ENCODE data around the gene RTEL1.

DNA sequence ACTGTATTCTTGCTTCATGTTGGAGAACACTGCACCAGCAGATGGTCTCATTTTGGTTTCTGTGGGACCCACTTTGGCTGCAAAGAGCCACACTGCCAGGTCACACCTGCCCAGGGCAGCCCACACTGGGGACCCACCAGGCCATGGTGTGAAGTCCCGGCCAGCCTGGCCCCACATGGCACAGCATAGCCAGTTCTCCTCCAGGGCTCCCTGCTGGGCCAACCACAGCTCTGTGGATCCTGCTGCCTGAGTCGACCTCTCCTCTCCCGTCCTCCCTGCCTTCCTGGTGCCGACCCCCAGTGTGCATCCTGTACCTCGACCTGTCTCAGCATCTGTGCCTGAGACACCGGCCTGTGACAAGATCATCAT is 46.6 kb downstream of the RTEL1 start:
- TF ChIP-seq POLR2A (IDR thresholded peaks at IDR 0.05), result no peak
- TF ChIP-seq, protein P1, sequence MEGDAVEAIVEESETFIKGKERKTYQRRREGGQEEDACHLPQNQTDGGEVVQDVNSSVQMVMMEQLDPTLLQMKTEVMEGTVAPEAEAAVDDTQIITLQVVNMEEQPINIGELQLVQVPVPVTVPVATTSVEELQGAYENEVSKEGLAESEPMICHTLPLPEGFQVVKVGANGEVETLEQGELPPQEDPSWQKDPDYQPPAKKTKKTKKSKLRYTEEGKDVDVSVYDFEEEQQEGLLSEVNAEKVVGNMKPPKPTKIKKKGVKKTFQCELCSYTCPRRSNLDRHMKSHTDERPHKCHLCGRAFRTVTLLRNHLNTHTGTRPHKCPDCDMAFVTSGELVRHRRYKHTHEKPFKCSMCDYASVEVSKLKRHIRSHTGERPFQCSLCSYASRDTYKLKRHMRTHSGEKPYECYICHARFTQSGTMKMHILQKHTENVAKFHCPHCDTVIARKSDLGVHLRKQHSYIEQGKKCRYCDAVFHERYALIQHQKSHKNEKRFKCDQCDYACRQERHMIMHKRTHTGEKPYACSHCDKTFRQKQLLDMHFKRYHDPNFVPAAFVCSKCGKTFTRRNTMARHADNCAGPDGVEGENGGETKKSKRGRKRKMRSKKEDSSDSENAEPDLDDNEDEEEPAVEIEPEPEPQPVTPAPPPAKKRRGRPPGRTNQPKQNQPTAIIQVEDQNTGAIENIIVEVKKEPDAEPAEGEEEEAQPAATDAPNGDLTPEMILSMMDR (IDR thresholded peaks at IDR 0.05), result no peak

Measured in lower leg skin (tissue), 3 donors.